ENCODE data around the gene CHD6.

Gene CHD6

GRCh38 chr20:41411391-41411847 is 206.8 kb downstream of the CHD6 start:
- TF ChIP-seq CTCF (conservative IDR thresholded peaks at IDR 0.05) (peak; percentile 62), ZFX (IDR thresholded peaks at IDR 0.05) (no peak)
- H3K27ac ChIP-seq, result no peak overlapping the region

- TF ChIP-seq ZFX (IDR thresholded peaks at IDR 0.05) (no peak), CTCF (conservative IDR thresholded peaks at IDR 0.05) (no peak)
- no peak overlapping the region for H3K27ac ChIP-seq
These were observed 209.2 kb downstream of the CHD6 start for GRCh38 chr20:41408986-41409385.

GRCh38 chr20:41408156-41408794 is 209.9 kb downstream of the CHD6 start:
- H3K27ac ChIP-seq, result no peak overlapping the region
- TF ChIP-seq CTCF (conservative IDR thresholded peaks at IDR 0.05) (no peak), ZFX (IDR thresholded peaks at IDR 0.05) (no peak)

- no peak overlapping the region for H3K27ac ChIP-seq
- no peak for TF ChIP-seq CTCF (conservative IDR thresholded peaks at IDR 0.05)
- TF ChIP-seq ZFX (IDR thresholded peaks at IDR 0.05), result no peak
These were observed 210.6 kb downstream of the CHD6 start for GRCh38 chr20:41407607-41408006.

GRCh38 chr20:41406896-41407444 is 211.2 kb downstream of the CHD6 start:
- no peak for TF ChIP-seq CTCF (conservative IDR thresholded peaks at IDR 0.05)
- no peak for TF ChIP-seq ZFX (IDR thresholded peaks at IDR 0.05)
- H3K27ac ChIP-seq, result no peak overlapping the region

- no peak for TF ChIP-seq ZFX (IDR thresholded peaks at IDR 0.05)
- TF ChIP-seq CTCF (conservative IDR thresholded peaks at IDR 0.05), result no peak
- H3K27ac ChIP-seq, result no peak overlapping the region
These were observed 211.8 kb downstream of the CHD6 start for GRCh38 chr20:41406353-41406752.

- no peak for TF ChIP-seq CTCF (conservative IDR thresholded peaks at IDR 0.05)
- TF ChIP-seq ZFX (IDR thresholded peaks at IDR 0.05), result no peak
These were observed 212.7 kb downstream of the CHD6 start for GRCh38 chr20:41405436-41405835.

More at GRCh38 chr20:41405436-41405835, 212.7 kb downstream of the CHD6 start:
- no peak overlapping the region for H3K27ac ChIP-seq

Measured in C4-2B (cell line).